K562 (cell line): ENCODE measurements around the gene TCEA3. TPM values are rescaled to one million over a fixed set of nuclear protein-coding genes. Genes with fewer than 3 reads are reported as not detected.

ENCODE experiments used
- ARNT ChIP-seq, 2 experiments: fragments of 450-650 bp; IDR thresholded peaks; 2 replicates each; pipeline ENCODE4 v1.6.1; 2016; ENCODE audit warnings: mild to moderate bottlenecking in 1 of 2
- ATF6 ChIP-seq: sonication (generic); formaldehyde crosslinking; IDR thresholded peaks from 2 replicates; pipeline ENCODE4 v1.4.0; 2020; ENCODE audit warnings: mild to moderate bottlenecking, missing genetic modification reagents
- COPS2 ChIP-seq: fragments of 450-650 bp; conservative IDR thresholded peaks from 2 replicates; pipeline ENCODE4 v1.6.1; 2016; ENCODE audit warnings: mild to moderate bottlenecking, moderate library complexity
- EGR1 ChIP-seq: fragments of 450-650 bp; conservative IDR thresholded peaks from 2 replicates; pipeline ENCODE4 v1.6.1; 2017; ENCODE audit warnings: mild to moderate bottlenecking
- EP400 ChIP-seq: fragments of 450-650 bp; IDR thresholded peaks from 2 replicates; pipeline ENCODE4 v1.6.1; 2017; ENCODE audit warnings: antibody characterized with exemption, mild to moderate bottlenecking, moderate library complexity
- ESRRA ChIP-seq: fragments of 450-650 bp; IDR thresholded peaks from 2 replicates; pipeline ENCODE4 v1.6.1; 2014; ENCODE audit warnings: low read depth, mild to moderate bottlenecking, moderate library complexity, borderline replicate concordance
- ETS1 ChIP-seq: conservative IDR thresholded peaks from 2 replicates; pipeline ENCODE4 v1.6.1; 2011; ENCODE audit warnings: low read depth, mild to moderate bottlenecking, low read length; ENCODE audit not compliant: control insufficient read depth
- FOXO4 ChIP-seq: fragments of 450-650 bp; formaldehyde crosslinking; IDR thresholded peaks from 2 replicates; pipeline ENCODE4 v1.4.0; 2020; ENCODE audit warnings: mild to moderate bottlenecking, moderate library complexity
- GTF2A2 ChIP-seq: IDR thresholded peaks from 2 replicates; pipeline ENCODE4 v1.6.1; 2016; ENCODE audit warnings: mild to moderate bottlenecking, missing genetic modification characterization, missing compliant biosample characterization
- HDAC6 ChIP-seq: IDR thresholded peaks from 2 replicates; pipeline ENCODE4 v1.6.1; 2012; ENCODE audit warnings: low read depth, mild to moderate bottlenecking, control low read depth, inconsistent platforms, low read length, moderate library complexity
- MCM5 ChIP-seq: fragments of 450-650 bp; IDR thresholded peaks from 2 replicates; pipeline ENCODE4 v1.6.1; 2016; ENCODE audit warnings: low read depth
- MYNN ChIP-seq, 2 experiments: sonication (generic); formaldehyde crosslinking in 1 of 2; IDR thresholded peaks; 2 replicates each; pipeline versions ENCODE4 v1.5.0 to v1.6.1; 2016 to 2020; ENCODE audit warnings: antibody characterized with exemption in 1 of 2, missing genetic modification reagents in 1 of 2
- SRF ChIP-seq, 2 experiments: fragments of 250-450, 450-650 bp in 1 of 2; sonication (Bioruptor Pico) in 1 of 2; sonication (generic) in 1 of 2; formaldehyde crosslinking; IDR thresholded peaks; 2 replicates each; pipeline versions ENCODE4 v1.5.0 to v1.5.1; 2020 to 2022; ENCODE audit warnings: mild to moderate bottlenecking in 1 of 2, missing genetic modification reagents in 1 of 2
- SRSF1 ChIP-seq: fragments of 200-400 bp; formaldehyde crosslinking; IDR thresholded peaks from 2 replicates; pipeline ENCODE4 v1.6.1; 2017; ENCODE audit warnings: mild to moderate bottlenecking, low read depth, low read length, moderate library complexity
- TAF7 ChIP-seq: fragments of 450-650 bp; IDR thresholded peaks from 2 replicates; pipeline ENCODE4 v1.6.1; 2016; ENCODE audit warnings: missing genetic modification characterization, missing compliant biosample characterization
- THRB ChIP-seq: fragments of 450-650 bp; formaldehyde crosslinking; conservative IDR thresholded peaks from 2 replicates; pipeline ENCODE4 v1.4.0; 2022; ENCODE audit warnings: mild to moderate bottlenecking, missing genetic modification characterization
- TRIM28 ChIP-seq: fragments of 450-650 bp; IDR thresholded peaks from 2 replicates; pipeline ENCODE4 v1.6.1; 2017
- ZC3H11A ChIP-seq: IDR thresholded peaks from 2 replicates; pipeline ENCODE4 v1.6.1; 2012; ENCODE audit warnings: low read depth, low read length, improper control_type of control experiment
- ZNF175 ChIP-seq: fragments of 200-800 bp; sonication (Bioruptor generic); IDR thresholded peaks from 2 replicates; pipeline ENCODE4 v1.6.1; 2016; ENCODE audit warnings: low read depth, mild to moderate bottlenecking, missing genetic modification characterization, missing compliant biosample characterization
- ZSCAN32 ChIP-seq: fragments of 450-650 bp; formaldehyde crosslinking; IDR thresholded peaks from 2 replicates; pipeline ENCODE4 v1.4.0; 2020; ENCODE audit warnings: mild to moderate bottlenecking, moderate library complexity
- polyA plus RNA-seq, 8 experiments: library from polyadenylated mRNA; depleted of rRNA in 4 of 8; stranded (reverse) in 5 of 8; unstranded in 3 of 8; fragments of >200 nt; fragmentation: Nextera tagmentation in 2 of 8; fragmentation: Illumina TruSeq in 1 of 8; extraction: Ambion mirVana in 2 of 8; extraction: Trizol in 1 of 8; gene quantifications; 2 replicates each; pipeline versions ENCODE4 v1.2.1 to v1.2.3, GENCODE V29; 2011 to 2014; ENCODE audit warnings: inconsistent platforms in 1 of 8, missing spikeins in 1 of 8
- total RNA-seq, 7 experiments: library from RNA; depleted of rRNA in 6 of 7; stranded (reverse); fragments of >200 nt in 6 of 7; fragmentation: Illumina TruSeq in 2 of 7; extraction: Trizol in 2 of 7; gene quantifications; 2 replicates each; pipeline versions ENCODE4 v1.2.1 to v1.2.3, GENCODE V29; 2011 to 2021; ENCODE audit warnings: low replicate concordance in 1 of 7
- TF ChIP-seq, protein P1 (sequence below): fragments of 450-650 bp; IDR thresholded peaks from 2 replicates; pipeline ENCODE4 v1.6.1; 2016; ENCODE audit warnings: missing biosample characterization, missing genetic modification characterization

TCEA3 gene
- total and polyA plus RNA-seq, 9 of the 15 experiments (the other 6 are each of a cell fraction or from before 2014, with no cell fraction given), result 0.03 to 0.55 (median 0.36) TPM

GRCh38 chr1:23362218-23362713 lies 62.3 kb downstream of the TCEA3 start (continued):
- TF ChIP-seq MYNN (IDR thresholded peaks at IDR 0.05) (no peak), MYNN (CRISPR knock-in tag; IDR thresholded peaks at IDR 0.05) (no peak), EP400 (peak; percentile 36; the same call in 1 of the 2 replicates), ARNT (IDR thresholded peaks at IDR 0.05) (peak; percentile 33 to 68; a peak in 2 of 4 replicates), COPS2 (no peak), GTF2A2 (tag) (no peak), ZSCAN32 (CRISPR knock-in tag) (0 out of 2 replicates have a peak, but pooled peaks have one; percentile 14), ZC3H11A (0 out of 2 replicates have a peak, but pooled peaks have one; percentile 59), TAF7 (tag) (no peak), EGR1 (0 out of 2 replicates have a peak, but pooled peaks have one; percentile 4), HDAC6 (peak; percentile 91), ETS1 (peak; percentile 78; the same call in 1 of the 2 replicates), MCM5 (no peak), ESRRA (no peak), FOXO4 (no peak), SRSF1 (no peak), ATF6 (CRISPR knock-in tag) (0 out of 2 replicates have a peak, but pooled peaks have one; percentile 67), ZNF175 (CRISPR knock-in tag) (0 out of 2 replicates have a peak, but pooled peaks have one; percentile 38), TRIM28 (peak; percentile 100), THRB (0 out of 2 replicates have a peak, but pooled peaks have one; percentile 43), SRF (CRISPR knock-in tag; IDR thresholded peaks at IDR 0.05) (no peak)
- TF ChIP-seq, protein P1, sequence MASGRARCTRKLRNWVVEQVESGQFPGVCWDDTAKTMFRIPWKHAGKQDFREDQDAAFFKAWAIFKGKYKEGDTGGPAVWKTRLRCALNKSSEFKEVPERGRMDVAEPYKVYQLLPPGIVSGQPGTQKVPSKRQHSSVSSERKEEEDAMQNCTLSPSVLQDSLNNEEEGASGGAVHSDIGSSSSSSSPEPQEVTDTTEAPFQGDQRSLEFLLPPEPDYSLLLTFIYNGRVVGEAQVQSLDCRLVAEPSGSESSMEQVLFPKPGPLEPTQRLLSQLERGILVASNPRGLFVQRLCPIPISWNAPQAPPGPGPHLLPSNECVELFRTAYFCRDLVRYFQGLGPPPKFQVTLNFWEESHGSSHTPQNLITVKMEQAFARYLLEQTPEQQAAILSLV (tag), result no peak
